ENCODE data around the gene SH3BP4. TPM values are rescaled to one million over a fixed set of nuclear protein-coding genes. Genes with fewer than 3 reads are reported as not detected.
A peak's percentile ranks its signal among the peaks of the same experiment; 100 is the strongest.

The SH3BP4 gene
- polyA plus RNA-seq, 2 of the 4 experiments (the other 2 are of a cell fraction), result 22.6 to 35.7 TPM

DNA sequence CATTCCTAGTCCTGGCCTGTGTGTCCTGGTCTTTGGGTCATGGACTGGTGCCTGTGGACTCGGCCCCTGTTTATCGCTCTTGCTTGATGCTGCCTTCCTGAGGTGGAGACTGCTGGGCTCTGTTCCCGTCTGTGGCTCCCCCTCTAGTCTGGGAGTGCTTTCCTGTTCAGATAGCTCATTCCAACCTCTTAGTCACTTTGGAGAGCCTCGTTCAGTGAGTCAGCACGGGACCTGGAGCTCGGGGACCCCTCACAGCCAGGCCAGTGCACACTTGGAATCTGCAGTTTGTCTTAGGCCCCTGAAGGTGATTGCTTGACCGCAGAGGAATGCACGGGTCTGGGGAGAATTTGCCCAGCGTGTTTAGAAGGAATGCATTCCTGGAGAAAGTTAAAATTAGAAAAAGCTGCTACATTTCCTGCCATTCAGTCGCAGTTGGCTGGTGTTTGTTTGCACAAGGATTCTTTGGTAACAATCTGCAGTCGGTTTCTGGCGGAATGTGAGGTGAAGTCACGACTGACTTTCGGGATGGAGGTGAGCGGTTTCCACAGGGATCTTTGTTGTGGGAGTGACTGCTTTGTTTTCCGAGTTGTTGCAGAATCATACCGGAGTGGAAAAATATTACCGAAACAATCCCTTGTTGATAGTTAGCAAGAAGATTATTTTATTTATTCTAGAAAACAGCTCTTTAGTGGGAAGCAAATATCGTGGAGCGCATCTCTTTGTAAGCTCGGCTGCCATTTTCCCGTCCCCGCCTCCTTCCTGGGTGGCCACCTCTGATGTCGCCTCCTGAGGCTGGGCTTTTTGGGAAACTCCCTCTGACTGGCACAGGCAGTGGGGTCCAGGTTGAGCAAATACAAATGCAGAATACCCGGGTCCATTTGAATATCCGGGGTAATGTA, 29.6 kb downstream of the SH3BP4 start (continued):
- TF ChIP-seq FOSB (CRISPR knock-in tag; IDR thresholded peaks at IDR 0.05) (no peak), GATA3 (IDR thresholded peaks at IDR 0.05; ENCODE audit: borderline replicate concordance) (peak; percentile 90), MAFK (IDR thresholded peaks at IDR 0.05; ENCODE audit: partially characterized antibody) (peak; percentile 71), JUNB (IDR thresholded peaks at IDR 0.05) (peak; percentile 89)

DNA sequence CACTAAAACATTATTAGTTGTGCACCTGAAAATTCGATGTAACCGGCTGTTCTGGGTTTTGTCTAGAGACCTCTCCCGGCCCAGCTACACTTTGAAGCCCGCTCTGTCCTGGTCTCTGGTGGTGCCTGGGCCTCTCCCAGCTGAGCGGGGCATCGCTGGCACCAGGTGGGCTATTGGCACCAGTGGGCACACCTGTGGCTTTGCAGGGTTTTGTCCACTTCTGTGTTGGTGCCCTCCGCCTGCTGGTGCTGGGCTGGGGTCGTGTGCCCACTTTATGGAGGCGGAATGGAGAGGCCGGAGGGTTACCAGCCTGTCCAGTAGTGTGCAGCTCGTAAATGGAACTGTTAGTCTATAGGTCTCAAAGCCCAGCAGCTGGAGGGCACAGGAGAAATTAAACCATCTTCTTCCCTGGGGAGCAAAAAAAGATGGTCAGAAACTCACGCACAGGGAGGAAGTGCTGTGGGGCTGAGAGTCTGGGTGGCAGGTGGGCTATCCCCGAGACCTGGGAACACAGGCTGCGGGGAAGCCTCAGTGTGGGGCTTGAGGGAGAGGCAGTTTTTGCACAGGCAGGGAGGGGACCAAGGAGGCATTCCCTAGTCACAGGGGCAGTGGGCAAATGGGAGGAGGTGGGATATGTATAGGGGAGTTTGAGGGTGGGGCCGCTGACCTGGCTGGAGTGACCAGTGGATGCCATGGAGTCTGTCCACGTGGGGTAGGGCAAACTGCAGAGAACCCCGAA, 30.4 kb downstream of the SH3BP4 start:
- H3K9me3 ChIP-seq, result 0 out of 3 replicates have a peak, but pooled peaks cover 5% of the 10 kb centered on the region
- ChIA-PET POLR2A (interaction anchor here (0.8 to 2.4 kb wide), 7 partner anchors 9 to 159 kb away, joined by 3 to 14 read pairs (median 4); no protein-coding TSS in a partner anchor), CTCF (interaction anchor here (0.9 to 2.7 kb wide), 9 partner anchors 10 to 437 kb away, joined by 3 to 20 read pairs (median 3); no protein-coding TSS in a partner anchor)
- peaks cover 57% of the 10 kb centered on the region for H3K4me1 ChIP-seq
- ATAC-seq (peak in 1 of 2 experiments; percentile 4; a peak in 3 of 6 replicates), DNase-seq (ENCODE audit: low read depth in 1 of 2, low spot score in 1 of 2) (no peak), FAIRE-seq (no peak)
- TF ChIP-seq ZNF302 (CRISPR knock-in tag; IDR thresholded peaks at IDR 0.05), result no peak
- no peak for TF ChIP-seq BHLHE40 (IDR thresholded peaks at IDR 0.05; ENCODE audit: low read depth, low read length)
- no peak for TF ChIP-seq EP300 (IDR thresholded peaks at IDR 0.05)
- TF ChIP-seq SMC3 (IDR thresholded peaks at IDR 0.05), result no peak
- TF ChIP-seq CEBPB (IDR thresholded peaks at IDR 0.05), result no peak
- TF ChIP-seq NR3C1 (IDR thresholded peaks at IDR 0.05), result no peak
- no peak for TF ChIP-seq CHD2 (IDR thresholded peaks at IDR 0.05; ENCODE audit: low read length, partially characterized antibody)
- peak overlapping the region; percentile 82 for H3K4me2 ChIP-seq
- H3K27ac ChIP-seq, result peak overlapping the region; percentile 86 to 96
- 73% methylated on average over 16 of the region's 17 CpGs for WGBS (ENCODE audit: missing lambda C conversion rate)
- H3K4me3 ChIP-seq, result peak overlapping the region; percentile 34

DNA sequence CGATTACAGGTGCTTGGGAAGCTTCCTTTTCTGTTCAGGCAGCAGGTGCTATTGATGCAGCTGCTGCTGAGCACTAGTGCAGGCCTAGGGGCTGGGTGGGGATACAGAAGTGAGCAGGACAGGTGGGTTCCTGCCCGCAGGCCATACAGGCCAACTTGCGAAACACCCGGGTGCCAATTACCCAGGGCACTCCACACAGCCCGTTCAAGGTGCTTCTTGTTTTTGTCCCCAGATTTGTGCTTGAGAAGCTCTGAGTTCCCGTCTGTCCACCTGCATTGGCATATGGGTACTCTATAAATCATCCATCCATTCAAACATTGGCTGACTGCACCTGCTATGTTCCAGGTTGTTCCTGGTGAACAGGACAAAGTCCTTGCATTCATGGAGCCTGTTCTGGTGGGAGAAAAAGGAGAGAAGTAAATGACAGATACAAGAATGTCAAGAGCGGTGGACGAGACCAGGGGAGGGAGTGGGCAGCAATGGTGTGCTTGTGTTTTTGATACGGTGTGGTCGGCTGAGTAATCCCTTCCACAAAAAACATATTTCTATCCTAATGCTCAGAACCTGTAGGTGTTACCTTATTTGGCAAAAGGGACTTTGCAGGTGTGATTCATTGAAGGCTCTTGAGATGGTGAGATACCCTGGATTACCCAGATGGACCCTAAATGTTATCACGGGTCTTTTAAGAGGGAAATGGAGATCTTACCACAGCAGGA, 31.4 kb downstream of the SH3BP4 start:
- TF ChIP-seq ESRRA (IDR thresholded peaks at IDR 0.05; ENCODE audit: borderline replicate concordance, low read length) (no peak), KDM5A (IDR thresholded peaks at IDR 0.05) (no peak), POLR2AphosphoS2 (conservative IDR thresholded peaks at IDR 0.05; ENCODE audit: low read length) (no peak)
- FAIRE-seq (no peak), ATAC-seq (no peak), DNase-seq (ENCODE audit: low read depth in 1 of 2, low spot score in 1 of 2) (no peak)
- peak overlapping the region; percentile 86 to 96 for H3K27ac ChIP-seq
- ChIA-PET POLR2A (no interaction called here), CTCF (interaction anchor here (0.7 to 1.0 kb wide), 2 partner anchors 37 to 40 kb away, joined by 3 read pairs; no protein-coding TSS in a partner anchor)
- peak overlapping the region; percentile 82 for H3K4me2 ChIP-seq
- no peak overlapping the region for H3K4me3 ChIP-seq
- 0 out of 3 replicates have a peak, but pooled peaks cover 5% of the 10 kb centered on the region for H3K9me3 ChIP-seq
- 86% methylated on average over 11 of the region's 11 CpGs for WGBS (ENCODE audit: missing lambda C conversion rate)
- peaks cover 56% of the 10 kb centered on the region for H3K4me1 ChIP-seq

DNA sequence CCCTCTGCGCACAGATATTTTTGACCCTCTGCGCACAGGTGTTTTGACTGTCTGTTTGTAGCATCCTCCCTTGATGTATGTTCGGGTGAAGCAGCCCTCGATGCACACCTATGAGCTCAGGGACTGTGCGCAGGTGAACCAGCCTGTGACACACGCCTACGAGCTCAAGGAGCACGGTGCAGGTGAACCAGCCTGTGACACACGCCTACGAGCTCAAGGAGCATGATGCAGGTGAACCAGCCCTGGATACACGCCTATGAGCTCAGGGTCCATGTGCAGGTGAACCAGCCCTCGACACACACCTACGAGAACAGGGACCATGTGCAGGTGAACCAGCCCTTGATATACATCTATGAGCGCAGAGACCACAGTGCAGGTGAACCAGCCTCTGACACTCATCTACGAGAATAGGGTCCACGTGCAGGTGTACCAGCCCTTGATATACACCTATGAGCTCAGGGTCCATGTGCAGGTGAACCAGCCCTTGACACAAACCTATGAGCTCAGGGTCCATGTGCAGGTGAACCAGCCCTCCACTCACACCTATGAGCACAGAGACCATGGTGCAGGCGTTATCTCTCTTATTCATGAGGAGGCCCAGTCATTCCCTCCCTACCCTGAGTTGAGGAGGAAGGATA, 33.9 kb downstream of the SH3BP4 start:
- Histone ChIP-seq H3K27ac (0 out of 6 replicates have a peak overlapping the region, but pooled peaks of 1 of the 2 experiments have one; percentile 20), H3K4me3 (no peak overlapping the region), H3K4me2 (no peak overlapping the region), H3K4me1 (peaks cover 51% of the 10 kb centered on the region), H3K9me3 (no peaks in the 10 kb centered on the region)
- 97% methylated on average over 13 of the region's 17 CpGs for WGBS (ENCODE audit: missing lambda C conversion rate)
- DNase-seq (ENCODE audit: low read depth in 1 of 2, low spot score in 1 of 2) (no peak), FAIRE-seq (no peak), ATAC-seq (no peak)
- CTCF ChIA-PET, result interaction anchor here (0.6 to 2.1 kb wide), 4 partner anchors 13 to 467 kb away, joined by 3 to 5 read pairs (median 4); no protein-coding TSS in a partner anchor
- TF ChIP-seq, protein P1, sequence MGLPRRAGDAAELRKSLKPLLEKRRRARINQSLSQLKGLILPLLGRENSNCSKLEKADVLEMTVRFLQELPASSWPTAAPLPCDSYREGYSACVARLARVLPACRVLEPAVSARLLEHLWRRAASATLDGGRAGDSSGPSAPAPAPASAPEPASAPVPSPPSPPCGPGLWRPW (IDR thresholded peaks at IDR 0.05), result no peak
- no peak for TF ChIP-seq GATA3 (IDR thresholded peaks at IDR 0.05; ENCODE audit: borderline replicate concordance)
- no peak for TF ChIP-seq KDM5A (IDR thresholded peaks at IDR 0.05)
- TF ChIP-seq SREBF2 (IDR thresholded peaks at IDR 0.05), result no peak
- TF ChIP-seq FOXS1 (CRISPR knock-in tag; IDR thresholded peaks at IDR 0.05), result no peak
- TF ChIP-seq RAD21 (conservative IDR thresholded peaks at IDR 0.05 in 1 of 2, IDR thresholded peaks at IDR 0.05 in 1 of 2), result no peak
- no peak for TF ChIP-seq CBX8 (IDR thresholded peaks at IDR 0.05)
- TF ChIP-seq RNF2 (IDR thresholded peaks at IDR 0.05; ENCODE audit: borderline replicate concordance, low read depth), result no peak
- no peak for TF ChIP-seq USF2 (IDR thresholded peaks at IDR 0.05)
- TF ChIP-seq, protein P2, sequence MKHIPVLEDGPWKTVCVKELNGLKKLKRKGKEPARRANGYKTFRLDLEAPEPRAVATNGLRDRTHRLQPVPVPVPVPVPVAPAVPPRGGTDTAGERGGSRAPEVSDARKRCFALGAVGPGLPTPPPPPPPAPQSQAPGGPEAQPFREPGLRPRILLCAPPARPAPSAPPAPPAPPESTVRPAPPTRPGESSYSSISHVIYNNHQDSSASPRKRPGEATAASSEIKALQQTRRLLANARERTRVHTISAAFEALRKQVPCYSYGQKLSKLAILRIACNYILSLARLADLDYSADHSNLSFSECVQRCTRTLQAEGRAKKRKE (CRISPR knock-in tag; IDR thresholded peaks at IDR 0.05; ENCODE audit: low read depth), result no peak
- POLR2A ChIA-PET, result no interaction called here

All from A549 (cell line).